ENCODE results near the gene DESI2. TPM values are rescaled to one million over a fixed set of nuclear protein-coding genes. Genes with fewer than 3 reads are reported as not detected.

Gene DESI2
- total RNA-seq (2022; extraction: Qiagen RNA extraction): 25.4 to 30.2 TPM (median 29.2 TPM) in 5 replicates

DNA sequence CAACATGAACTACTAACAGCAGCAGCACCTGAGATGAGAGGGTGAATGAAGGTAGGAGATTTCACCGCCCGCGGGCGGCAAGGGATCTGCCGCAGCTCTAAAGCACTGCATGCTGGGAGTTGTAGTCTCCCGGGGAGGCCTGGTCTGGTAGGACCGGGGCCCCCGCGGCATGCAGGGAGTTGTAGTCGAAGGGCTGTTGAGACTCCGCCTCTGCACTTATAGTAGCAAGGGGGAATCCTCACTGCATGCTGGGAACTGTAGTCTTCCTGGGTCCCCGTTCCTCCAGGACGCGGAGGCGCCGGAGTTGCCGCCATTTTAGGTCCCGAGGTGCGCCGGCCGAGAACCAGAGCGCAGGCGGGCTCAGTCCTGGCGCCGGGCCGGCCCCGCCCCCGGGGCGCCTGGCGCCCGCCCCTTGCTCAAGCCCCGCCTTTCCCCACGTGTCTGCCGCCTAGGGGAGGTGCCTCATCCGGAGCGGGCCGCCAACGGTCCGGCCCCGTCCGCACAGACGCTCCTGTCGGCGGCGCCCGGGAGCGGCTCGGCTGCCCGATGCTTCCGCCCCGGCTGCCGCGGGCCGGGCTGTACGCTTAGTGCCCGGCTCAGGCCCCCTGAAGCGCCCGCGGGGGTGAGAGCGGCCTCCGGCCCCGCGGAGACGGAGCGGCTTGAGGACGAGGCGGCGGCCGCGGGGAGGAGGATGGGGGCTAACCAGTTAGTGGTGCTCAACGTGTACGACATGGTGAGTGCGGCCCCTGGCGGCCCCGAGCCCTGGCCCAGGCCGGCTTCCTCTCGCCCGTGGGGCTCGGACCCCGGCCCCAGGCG, at the start of gene DESI2:
Gene DESI2, plus strand, starts transcription at position 504 of the 816 bp plus-strand sequence. Its CDS starts 188 bp downstream, at position 692.

Other genes with a start within 250 kb of the DESI2 start
- 38.5 to 51.3 TPM (median 42.8 TPM) in 5 replicates for gene ADSS2, start 201.2 kb upstream of the DESI2 start, total RNA-seq (2022; extraction: Qiagen RNA extraction)
- 0.03 to 0.22 TPM (median 0.15 TPM) in 5 replicates for gene CATSPERE, start 191.9 kb upstream of the DESI2 start, total RNA-seq (2022; extraction: Qiagen RNA extraction)
- gene COX20, start 182.5 kb downstream of the DESI2 start, total RNA-seq (2022; extraction: Qiagen RNA extraction): 38.6 to 48.4 TPM (median 42.9 TPM) in 5 replicates
- 309 to 422 TPM (median 319 TPM) in 5 replicates for gene HNRNPU, start 211.4 kb downstream of the DESI2 start, total RNA-seq (2022; extraction: Qiagen RNA extraction)